ENCODE results near the gene MAPK12. TPM values are rescaled to one million over a fixed set of nuclear protein-coding genes. Genes with fewer than 3 reads are reported as not detected.

Gene MAPK12
- total and polyA plus RNA-seq, 2 of the 8 experiments (the other 6 are each of a cell fraction or from before 2014, with no cell fraction given): 17.3 to 20.3 TPM

- H3K9me3 ChIP-seq (ENCODE audit: insufficient read depth in 2 of 2, low read depth in 1 of 2, low read length in 1 of 2): no peaks in the 10 kb centered on the region; a peak in 1 of 4 replicates
- H4K8ac ChIP-seq (ENCODE audit: extremely low read depth, insufficient read depth, low read length): peak overlapping the region; percentile 46
- H3K23me2 ChIP-seq (ENCODE audit: low read depth, low read length): no peaks in the 10 kb centered on the region
- no peak overlapping the region for H2BK20ac ChIP-seq (ENCODE audit: low read length)
- no peak overlapping the region for H3K27ac ChIP-seq (ENCODE audit: low read depth, low read length)
- peaks cover 5 to 46% (median 30%) of the 10 kb centered on the region in 4 experiments for H3K36me3 ChIP-seq (ENCODE audit: control insufficient read depth in 2 of 4, insufficient read depth in 4 of 4, low read length in 3 of 4)
- no peaks in the 10 kb centered on the region for H3K27me3 ChIP-seq (replicated peaks in 1 of 4; ENCODE audit: control insufficient read depth in 3 of 4, extremely low read depth in 1 of 4, insufficient read depth in 3 of 4, low read length in 3 of 4)
- H3K4ac ChIP-seq (replicated peaks; ENCODE audit: insufficient read length, low read depth, low read length): no peak overlapping the region
- no peak overlapping the region for H2AK5ac ChIP-seq (ENCODE audit: low read depth, low read length)
- ChIA-PET POLR2A (ENCODE audit: partially characterized antibody) (interaction anchor here (0.6 to 2.9 kb wide), 2 partner anchors 12 to 53 kb away, joined by 3 to 9 read pairs; no protein-coding TSS in a partner anchor), CTCF (ENCODE audit: partially characterized antibody) (interaction anchor here (1.1 to 2.4 kb wide), 5 partner anchors 11 to 345 kb away, joined by 3 to 6 read pairs (median 4); partner anchors contain the start of gene SYCE3)
- FAIRE-seq (no peak), DNase-seq (ENCODE audit: low read depth in 1 of 2, low spot score in 2 of 2) (peak in 1 of 2 experiments; percentile 43)
- H3K79me2 ChIP-seq (ENCODE audit: control insufficient read depth in 1 of 2, insufficient read depth in 2 of 2, low read length in 2 of 2): peaks cover 0 to 2% of the 10 kb centered on the region in 2 experiments; a peak in 1 of 4 replicates
- H2BK12ac ChIP-seq (ENCODE audit: low read depth, low read length): no peak overlapping the region
- no peak overlapping the region for H3K56ac ChIP-seq (replicated peaks; ENCODE audit: insufficient read length, low read depth, low read length)
- WGBS, 2 experiments (ENCODE audit: extremely low coverage in 1 of 2, insufficient coverage in 1 of 2, insufficient read length in 1 of 2, insufficient replicate concordance in 2 of 2, low coverage in 1 of 2, low lambda C conversion rate in 2 of 2, missing lambda C conversion rate in 1 of 2): 92% methylated on average over 14 of the region's 21 CpGs; no CpG with 5 or more reads in 1 of the 2 experiments
- H3K4me1 ChIP-seq (replicated peaks in 1 of 4; ENCODE audit: control insufficient read depth in 3 of 4, insufficient read depth in 4 of 4, low read length in 3 of 4): peaks cover 0 to 11% (median 2%) of the 10 kb centered on the region in 4 experiments; a peak in 3 of 7 replicates
- no peak overlapping the region for H3K23ac ChIP-seq (ENCODE audit: insufficient read length)
- no peak overlapping the region for H3K4me2 ChIP-seq (ENCODE audit: insufficient read depth in 1 of 2, low read depth in 2 of 2, low read length in 2 of 2)
- H2BK15ac ChIP-seq (ENCODE audit: low read length): no peak overlapping the region
- H2AFZ ChIP-seq (ENCODE audit: low read length): no peak overlapping the region
- H3K18ac ChIP-seq (ENCODE audit: extremely low read depth, low read length): no peak overlapping the region
- H4K20me1 ChIP-seq (replicated peaks in 1 of 2; ENCODE audit: control insufficient read depth in 1 of 2, insufficient read depth in 2 of 2, low read length in 2 of 2): peaks cover 8 to 30% of the 10 kb centered on the region in 2 experiments
- H4K5ac ChIP-seq (ENCODE audit: insufficient read length, low read depth, low read length): no peak overlapping the region
- TF ChIP-seq CEBPB (IDR thresholded peaks at IDR 0.05; ENCODE audit: low read depth, low read length): no peak
- TF ChIP-seq TAF1 (IDR thresholded peaks at IDR 0.05; ENCODE audit: low read depth, low read length): no peak
- TF ChIP-seq E2F6 (IDR thresholded peaks at IDR 0.05): no peak
- no peak for TF ChIP-seq CTBP2 (IDR thresholded peaks at IDR 0.05; ENCODE audit: borderline replicate concordance, insufficient read depth, insufficient read length, low read length)
- TF ChIP-seq POLR2AphosphoS5 (IDR thresholded peaks at IDR 0.05; ENCODE audit: low read depth, low read length): no peak
- no peak for TF ChIP-seq SRF (IDR thresholded peaks at IDR 0.05; ENCODE audit: low read depth, low read length)
- no peak for TF ChIP-seq SP1 (IDR thresholded peaks at IDR 0.05; ENCODE audit: low read depth, low read length)
- no peak for TF ChIP-seq POLR2A (IDR thresholded peaks at IDR 0.05; ENCODE audit: control extremely low read depth in 1 of 2, low read depth in 2 of 2, low read length in 2 of 2)
- TF ChIP-seq HDAC2 (IDR thresholded peaks at IDR 0.05; ENCODE audit: borderline replicate concordance in 1 of 2, low read depth in 2 of 2, low read length in 2 of 2): no peak
- TF ChIP-seq SP2 (IDR thresholded peaks at IDR 0.05; ENCODE audit: low read length): no peak
- TF ChIP-seq RXRA (IDR thresholded peaks at IDR 0.05; ENCODE audit: insufficient read depth, low read depth, low read length): no peak
- TF ChIP-seq PHF8 (conservative IDR thresholded peaks at IDR 0.05; ENCODE audit: low read depth, low read length): no peak
- TF ChIP-seq BCL11A (IDR thresholded peaks at IDR 0.05; ENCODE audit: low read depth in 2 of 2, low read length in 2 of 2): no peak
- no peak overlapping the region for H4K91ac ChIP-seq (replicated peaks; ENCODE audit: insufficient read length, low read length)
- H2BK120ac ChIP-seq (replicated peaks; ENCODE audit: low read depth, low read length): no peak overlapping the region
- H3K14ac ChIP-seq (ENCODE audit: insufficient read length): no peak overlapping the region
- H2BK5ac ChIP-seq (ENCODE audit: low read depth, low read length): no peak overlapping the region
- no peak overlapping the region for H3K4me3 ChIP-seq (ENCODE audit: extremely low read depth in 1 of 4, insufficient read depth in 2 of 4, low read depth in 3 of 4, low read length in 4 of 4)
- H3K9ac ChIP-seq (replicated peaks in 1 of 4; ENCODE audit: extremely low read depth in 1 of 4, low read depth in 3 of 4, low read length in 3 of 4): no peak overlapping the region
- H3K79me1 ChIP-seq (ENCODE audit: low read depth, low read length): no peaks in the 10 kb centered on the region; the same call in 1 of the 2 replicates
Measured at GRCh38 chr22:50217543-50218152, 43.8 kb downstream of the MAPK12 start.

Data from H1 (cell line).